CD4-positive, alpha-beta T cell treated with Interleukin-6 at 100 ng/mL for 8 hours (primary cell): ENCODE results near the gene TKFC.

Experiments used
- DNase-seq: peaks from one replicate; pipeline ENCODE4 v3.0.0-alpha.2; 2020; ENCODE audit warnings: mixed read lengths, low spot score

Gene TKFC

DNA sequence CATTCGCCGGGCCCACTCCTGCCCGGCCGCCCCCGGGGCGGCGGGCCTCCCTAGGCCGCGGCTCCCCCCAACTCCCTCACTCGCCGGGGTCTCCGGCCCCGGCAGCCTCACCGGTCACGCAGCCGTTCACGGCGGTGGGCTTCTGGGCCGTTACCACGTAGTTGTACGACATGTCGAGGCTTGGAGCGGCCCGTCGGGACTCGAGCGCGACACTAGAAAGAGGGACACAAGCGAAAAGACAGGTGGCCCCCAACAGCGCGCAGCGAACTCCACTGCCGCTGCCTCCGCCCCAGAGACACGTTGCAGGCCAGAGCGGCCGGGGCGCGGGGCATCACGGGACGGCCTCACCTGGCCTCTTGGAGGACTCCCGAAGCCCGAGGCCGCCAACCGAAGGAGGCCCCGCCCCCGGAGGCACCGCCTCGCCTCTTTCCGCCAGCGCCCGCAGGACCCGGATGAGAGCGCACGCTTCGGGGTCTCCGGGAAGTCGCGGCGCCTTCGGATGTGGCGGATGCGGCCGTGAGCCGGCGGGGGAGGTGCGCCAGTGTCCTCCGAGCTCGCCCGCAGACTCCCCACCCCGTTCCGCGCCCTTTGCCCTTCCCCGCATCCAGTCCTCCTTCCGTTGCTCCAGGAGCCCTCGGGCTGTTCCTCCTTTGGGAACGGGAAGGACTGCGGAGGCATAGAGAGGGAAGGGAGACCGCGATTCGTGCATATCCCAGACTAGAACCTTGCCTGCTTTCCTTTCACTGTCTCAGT, at the start of gene TKFC, which contains the start of gene DDB1:
Gene TKFC, plus strand, starts transcription at position 432 of the 753 bp plus-strand sequence. CDS start 1,501 bp downstream, outside the sequence.
Gene DDB1, minus strand, starts transcription at position 309 of the 753 bp plus-strand sequence. Its CDS starts 137 bp downstream, at position 172.
- DNase-seq: peak; percentile 97

DNA sequence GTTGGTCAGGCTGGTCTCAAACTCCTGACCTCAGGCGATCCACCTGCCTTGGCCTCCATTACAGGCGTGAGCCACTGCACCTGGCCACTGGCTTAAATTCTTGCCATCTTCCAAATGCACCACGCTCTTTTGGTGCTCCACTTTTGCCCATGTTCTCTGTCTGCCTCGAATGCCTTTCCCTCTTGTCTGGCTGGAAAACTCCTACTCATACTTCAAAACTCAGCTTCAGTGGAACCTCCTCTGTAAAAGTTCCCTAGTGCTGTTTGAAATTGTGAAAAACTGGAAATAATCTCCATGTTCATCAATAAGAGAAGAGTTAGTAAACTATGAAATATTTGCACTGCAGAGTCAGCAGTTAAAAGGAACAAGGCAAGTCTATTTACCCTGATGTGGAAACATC, 49.4 kb upstream of the TKFC start:
- DNase-seq: no peak

GRCh38 chr11:61287338-61287977, 45.6 kb upstream of the TKFC start:
- no peak for DNase-seq

DNA sequence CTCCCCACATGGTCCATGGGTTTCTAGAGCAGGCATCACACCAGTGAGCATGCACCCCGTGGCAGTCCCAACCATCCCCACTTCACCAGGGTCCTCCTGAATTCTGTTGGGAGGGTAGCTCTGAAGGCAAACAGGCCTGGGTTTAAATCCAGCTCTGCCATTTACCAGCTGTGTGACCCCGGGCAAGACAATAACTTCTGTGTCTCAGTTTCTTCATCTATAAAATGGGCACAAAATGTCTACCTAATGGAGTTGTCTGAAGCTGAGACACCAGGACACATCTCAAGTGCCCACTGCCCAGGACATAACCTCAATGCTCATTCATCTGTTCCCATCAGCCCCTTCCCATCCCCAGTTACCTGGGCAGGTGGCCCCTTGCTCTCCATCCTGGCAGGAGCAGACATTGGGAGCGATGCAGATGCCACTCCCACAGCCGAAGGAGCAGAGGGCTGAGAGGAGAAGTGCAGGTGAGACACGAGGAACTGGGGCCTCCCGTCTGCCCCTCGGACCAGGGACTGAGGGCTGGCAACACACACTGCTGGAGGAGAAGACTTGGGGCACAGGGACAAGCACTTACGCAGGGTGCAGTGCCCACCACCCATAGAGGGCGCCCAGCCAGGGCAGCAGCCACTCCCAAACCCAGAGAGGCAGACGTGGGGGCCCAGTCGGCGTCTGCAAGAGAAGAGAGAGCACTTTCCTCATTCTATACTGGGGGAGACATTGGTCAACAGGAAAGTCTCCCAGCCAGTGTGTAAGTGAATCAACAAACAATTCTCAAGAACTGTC, 41.9 kb upstream of the TKFC start:
- DNase-seq: no peak

DNA sequence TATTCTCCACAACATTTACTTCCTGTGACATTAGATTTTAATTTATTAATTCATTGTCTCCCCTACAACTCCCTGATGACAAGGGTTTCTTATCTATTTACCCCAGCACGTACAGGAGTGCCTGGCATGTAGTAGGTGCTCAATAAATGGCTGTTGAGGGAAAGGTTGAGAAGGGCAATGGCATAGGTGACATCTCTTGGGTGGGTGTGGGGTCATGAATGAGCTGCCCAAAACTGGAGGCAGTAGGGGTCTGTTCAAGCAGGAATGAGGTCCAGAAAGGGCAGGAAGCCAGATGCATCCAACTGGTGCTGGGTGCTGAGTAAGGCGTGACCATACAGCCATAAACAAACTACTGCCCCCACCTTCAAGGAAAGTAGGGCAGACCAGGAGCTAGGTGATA, 40.7 kb upstream of the TKFC start:
- DNase-seq: no peak

- DNase-seq: no peak
Observed at GRCh38 chr11:61293867-61294716, 38.9 kb upstream of the TKFC start.

DNA sequence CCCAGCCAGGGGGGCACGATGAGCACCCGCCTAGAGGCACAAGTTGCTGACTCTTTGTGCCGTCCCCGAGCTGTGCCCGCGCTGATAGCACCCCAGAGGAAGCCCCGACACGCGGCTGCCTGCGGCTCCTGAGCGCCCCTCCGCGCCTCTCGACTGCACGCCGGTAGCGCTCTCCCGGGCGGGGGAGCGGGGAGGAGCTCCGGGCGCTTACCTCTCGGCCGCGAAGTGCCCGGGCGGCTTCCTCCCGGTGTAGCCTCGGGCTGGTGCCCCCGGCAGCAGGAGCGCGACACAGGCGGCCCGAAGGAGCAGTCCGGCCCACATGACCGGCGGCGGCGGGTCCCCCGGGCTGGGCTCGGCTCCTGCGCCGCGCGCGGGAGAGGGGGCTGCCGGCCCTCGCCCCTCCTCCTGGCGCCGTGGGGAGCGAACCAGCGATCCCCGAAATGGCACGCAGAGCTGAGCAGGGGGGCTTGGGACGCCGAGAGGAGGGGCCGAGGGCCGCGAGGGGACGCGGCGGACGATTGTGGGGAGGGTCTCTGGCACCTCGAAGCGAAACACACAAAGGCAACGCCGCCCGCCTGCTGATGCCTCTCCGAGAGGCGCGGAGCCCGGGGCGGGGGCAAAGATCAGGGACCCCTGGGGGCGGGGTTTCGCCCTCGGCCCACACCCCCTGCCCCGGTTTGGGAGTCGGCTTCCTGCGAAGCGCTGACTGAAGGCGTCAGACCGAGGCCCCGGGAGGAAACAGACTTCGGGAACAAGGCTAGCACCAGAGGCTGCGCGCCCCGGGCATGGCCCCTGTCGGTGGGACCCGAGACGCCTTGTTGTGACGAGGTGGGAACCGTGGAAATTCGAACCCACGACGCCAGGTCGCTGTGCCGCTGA, 38.1 kb upstream of the TKFC start, which contains the start of gene VWCE:
Gene VWCE, minus strand, starts transcription at position 600 of the 879 bp plus-strand sequence. Its CDS starts 279 bp downstream, at position 321.
- DNase-seq: peak; percentile 32

- DNase-seq: no peak
Observed at GRCh38 chr11:61295596-61295926, 37.5 kb upstream of the TKFC start.

GRCh38 chr11:61297341-61297740, 35.7 kb upstream of the TKFC start:
- no peak for DNase-seq

DNA sequence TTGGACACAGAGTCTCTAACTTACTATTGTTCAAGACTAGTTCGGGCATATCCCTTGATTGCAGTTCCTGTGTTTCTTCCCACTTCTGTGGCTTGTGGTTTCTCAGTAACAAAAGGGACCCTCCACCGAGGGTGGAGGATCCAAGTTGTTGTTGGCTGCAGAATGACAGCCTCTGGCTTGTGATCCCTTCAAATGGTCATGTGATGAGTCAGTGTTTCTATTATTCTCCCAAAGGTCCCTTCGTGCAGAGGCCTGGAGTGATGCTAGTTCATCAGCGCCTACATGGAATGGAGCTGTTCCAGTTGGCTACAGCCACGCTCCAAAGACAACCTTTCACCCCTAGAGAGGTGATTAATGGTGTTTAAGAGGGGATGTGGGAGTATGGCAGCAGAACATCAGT, 35.3 kb upstream of the TKFC start:
- DNase-seq: no peak

DNA sequence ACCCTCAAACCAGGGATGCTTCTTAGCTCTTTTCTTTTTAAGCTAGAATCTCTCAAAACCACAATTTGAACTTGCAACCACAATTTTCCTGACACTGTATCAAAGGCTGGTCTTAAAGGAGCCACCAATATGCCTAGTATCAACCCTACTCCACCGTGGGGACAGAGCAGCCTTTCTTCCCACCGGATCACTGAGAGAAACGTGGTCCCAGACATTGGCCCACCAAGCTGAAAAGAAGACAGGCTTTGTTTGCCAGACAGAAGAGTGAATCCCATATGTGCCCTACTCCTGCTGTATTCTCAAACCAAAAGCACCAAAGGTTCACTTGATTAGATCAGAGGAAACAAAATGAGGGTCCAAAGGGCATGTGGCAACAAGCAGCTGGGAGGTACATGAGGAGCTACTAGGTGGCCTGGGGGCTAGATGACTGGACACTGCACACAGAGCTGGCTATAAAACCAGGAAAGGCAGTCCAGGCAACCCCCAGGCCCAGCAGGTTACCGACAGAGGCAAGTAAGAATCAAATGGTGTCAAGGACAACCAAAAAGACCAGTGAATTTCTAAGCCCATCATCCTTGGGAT, 34.3 kb upstream of the TKFC start:
- no peak for DNase-seq

- no peak for DNase-seq
Observed at GRCh38 chr11:61302550-61302949, 30.5 kb upstream of the TKFC start.

DNA sequence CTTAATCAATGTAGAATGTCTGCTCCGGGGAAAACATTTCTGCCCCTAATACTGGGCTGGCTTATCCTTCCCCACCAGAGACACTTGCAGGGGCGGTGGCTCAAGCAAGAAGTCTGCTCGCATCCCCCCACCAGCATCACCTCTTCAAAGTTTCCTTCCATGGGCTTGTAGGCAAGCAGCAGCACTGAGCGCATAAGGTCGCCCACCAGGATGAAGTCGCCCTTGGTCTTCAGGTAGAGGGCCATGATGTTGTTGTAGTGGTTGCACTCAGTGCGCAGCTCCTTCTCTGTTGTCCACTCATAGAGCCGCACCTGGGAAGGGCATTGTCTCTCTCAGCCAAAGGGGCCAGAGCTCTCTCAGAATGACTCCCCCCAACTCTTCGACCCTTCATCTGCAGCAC, 29.3 kb upstream of the TKFC start:
- DNase-seq: no peak

DNA sequence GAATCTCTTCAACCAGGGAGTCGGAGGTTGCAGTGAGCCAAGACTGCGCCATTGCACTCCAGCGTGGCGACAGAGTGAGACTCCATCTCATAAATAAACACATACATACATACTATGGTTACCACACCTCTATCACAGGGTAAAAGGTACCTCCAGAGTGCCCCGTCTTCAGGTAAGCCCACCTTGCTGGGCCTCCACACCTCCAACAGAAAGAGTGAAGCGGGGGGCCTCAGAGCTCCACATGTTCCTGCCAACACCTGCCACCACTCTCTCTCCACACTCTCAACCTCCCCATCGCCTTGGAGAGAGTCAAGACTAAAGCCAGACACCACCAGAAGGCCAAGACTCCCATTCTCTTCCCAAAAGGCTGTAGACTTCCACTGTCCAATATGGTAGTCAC, 27.6 kb upstream of the TKFC start:
- DNase-seq: no peak

- no peak for DNase-seq
Observed at GRCh38 chr11:61306221-61306620, 26.8 kb upstream of the TKFC start.

DNA sequence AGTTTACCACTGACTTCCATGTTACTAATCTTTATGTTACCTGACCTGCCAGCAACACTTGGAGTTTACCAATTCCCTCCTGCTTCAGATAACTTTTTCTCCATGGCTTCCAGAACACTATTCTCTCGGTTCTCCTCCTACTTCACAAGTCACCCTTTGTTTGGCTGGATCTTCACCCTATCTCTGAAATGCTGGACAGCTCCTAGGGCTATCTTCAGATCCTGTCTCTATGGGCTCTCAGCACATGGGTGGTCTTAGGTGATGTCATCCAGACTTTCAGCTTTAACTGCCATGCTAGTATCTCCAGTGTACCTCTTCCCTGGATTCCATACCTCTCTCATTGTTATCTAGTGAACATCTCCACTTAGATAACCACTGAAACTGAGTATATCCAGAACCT, 25.7 kb upstream of the TKFC start:
- DNase-seq: no peak

DNA sequence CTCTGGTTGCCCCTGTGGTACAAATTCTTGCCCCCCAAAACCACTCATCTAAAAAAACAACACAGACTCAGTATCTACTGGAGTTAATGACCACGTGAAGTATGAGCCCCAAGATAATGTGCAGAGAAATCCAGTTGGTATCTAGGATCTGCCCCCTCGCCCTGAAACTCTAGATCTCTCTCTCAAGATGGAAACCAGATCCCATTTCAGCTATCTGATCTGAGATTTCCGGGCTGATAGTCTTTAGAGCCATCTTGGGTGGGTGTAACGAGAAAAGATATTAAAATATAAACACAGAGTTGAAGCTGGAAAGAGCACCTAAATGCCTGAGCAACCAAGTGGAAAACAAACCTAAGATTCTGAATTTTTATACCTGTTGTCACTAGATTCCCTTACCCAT, 23.9 kb upstream of the TKFC start:
- no peak for DNase-seq

GRCh38 chr11:61309739-61310138, 23.3 kb upstream of the TKFC start:
- DNase-seq: no peak

DNA sequence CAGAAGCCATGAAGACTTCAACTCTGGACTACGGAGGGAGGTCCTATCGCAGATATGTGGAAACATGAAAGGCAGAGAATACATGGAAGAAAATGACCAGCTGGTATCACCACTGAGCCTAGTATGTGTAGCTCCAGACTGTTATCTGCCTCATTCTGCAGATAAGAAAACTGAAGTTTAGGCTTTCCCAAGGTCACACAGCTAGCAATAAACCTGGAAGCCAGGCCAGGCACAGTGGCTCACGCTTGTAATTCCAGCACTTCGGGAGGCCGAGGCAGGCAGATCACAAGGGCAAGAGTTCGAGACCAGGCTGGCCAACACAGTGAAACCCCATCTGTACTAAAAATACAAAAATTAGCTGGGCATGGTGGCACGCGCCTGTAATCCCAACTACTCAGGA, 22.3 kb upstream of the TKFC start:
- DNase-seq: no peak

DNA sequence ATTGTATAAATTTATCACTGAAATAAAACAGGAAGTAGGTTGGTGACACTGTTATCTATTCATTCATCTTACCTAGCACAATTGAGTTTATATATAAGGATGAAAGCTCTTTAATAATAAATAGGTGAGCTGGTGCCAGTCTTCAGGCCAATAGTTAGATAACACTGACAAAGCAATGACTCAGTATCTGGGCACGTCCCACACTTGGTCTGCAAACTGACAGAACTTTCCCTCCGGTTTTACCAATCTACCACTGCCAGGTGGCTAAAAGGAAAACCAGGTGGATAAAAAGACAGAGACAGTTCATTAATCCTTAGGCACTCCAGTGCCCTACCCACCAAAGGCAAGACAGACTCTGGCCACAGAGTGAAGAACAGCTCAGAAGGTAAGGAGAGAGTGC, 17.8 kb upstream of the TKFC start:
- DNase-seq: no peak
